Thyroid gland (tissue), 4 donors: ENCODE results near the gene XRN2. TPM values are rescaled to one million over a fixed set of nuclear protein-coding genes. Genes with fewer than 3 reads are reported as not detected.

Experiments used
- DNase-seq, 2 donors: peaks; one replicate each; pipeline ENCODE4 v3.0.0-alpha.2; 2019
- H3K27ac ChIP-seq, 3 donors: fragments of 200-600 bp; sonication (generic); 1 replicate in 2 of 3; 2 replicates in 1 of 3; pipeline ENCODE4 v1.5.1; 2016 to 2019; ENCODE audit warnings: mild to moderate bottlenecking in 1 of 3, moderate library complexity in 1 of 3
- H3K27me3 ChIP-seq: fragments of 200-600 bp; sonication (generic); one replicate; pipeline ENCODE4 v1.5.1; 2019
- H3K36me3 ChIP-seq, 2 donors: fragments of 200-600 bp; sonication (generic); one replicate each; pipeline ENCODE4 v1.5.1; 2016 to 2019
- H3K4me1 ChIP-seq, 2 donors: fragments of 200-600 bp; sonication (generic); one replicate each; pipeline ENCODE4 v1.5.1; 2017 to 2019
- H3K4me3 ChIP-seq, 3 donors: fragments of 200-600 bp; sonication (generic); replicated peaks in 1 of 3; 1 replicate in 2 of 3; 2 replicates in 1 of 3; pipeline ENCODE4 v1.5.1; 2016; ENCODE audit warnings: mild to moderate bottlenecking in 1 of 3
- H3K9me3 ChIP-seq: fragments of 200-600 bp; sonication (generic); one replicate; pipeline ENCODE4 v1.5.1; 2017
- CTCF ChIP-seq, 6 experiments: fragments of 200-600 bp in 3 of 6; fragments of 450-650 bp in 3 of 6; sonication (generic) in 3 of 6; IDR thresholded peaks; one replicate each; pipeline ENCODE4 v1.5.1; 2016 to 2019; ENCODE audit warnings: antibody characterized with exemption in 6 of 6, mild to moderate bottlenecking in 2 of 6, inconsistent platforms in 1 of 6, moderate library complexity in 1 of 6
- POLR2A ChIP-seq, 2 donors: fragments of 450-650 bp; IDR thresholded peaks; one replicate each; pipeline ENCODE4 v1.6.1; 2017; ENCODE audit warnings: antibody characterized with exemption in 2 of 2, mild to moderate bottlenecking in 2 of 2, moderate library complexity in 1 of 2
- WGBS, 2 donors: methylation state at CpG; one replicate each; pipeline ENCODE4 v1.1.5; 2017; 5-methylcytosine and 5-hydroxymethylcytosine counted together
- intact Hi-C: fragments of 100-400 bp; cut with DNase I; formaldehyde crosslinking; loops from one replicate; pipeline ENCODE4 v1.15.1; 2023
- total RNA-seq, 4 donors: library from RNA; depleted of rRNA; stranded (reverse); fragments of >200 nt; gene quantifications; one replicate each; pipeline ENCODE4 v1.2.3, GENCODE V29; 2016

The XRN2 gene
- total RNA-seq, 4 donors from 2014 or later = 76.7 to 87.5 (median 80.1) TPM

GRCh38 chr20:21355981-21356380 lies 52.9 kb downstream of the XRN2 start:
- TF ChIP-seq CTCF (IDR thresholded peaks at IDR 0.05) (no peak), POLR2A (IDR thresholded peaks at IDR 0.05) (no peak)
- intact Hi-C loops = no loop called here
- Histone ChIP-seq H3K4me3 (no peak overlapping the region), H3K4me1 (peaks cover 3 to 4% of the 10 kb centered on the region in 2 donors), H3K36me3 (peaks cover 9 to 22% of the 10 kb centered on the region in 2 donors), H3K27me3 (no peaks in the 10 kb centered on the region), H3K27ac (no peak overlapping the region), H3K9me3 (no peaks in the 10 kb centered on the region)
- no peak for DNase-seq
- 49 to 53% methylated on average over 1 of the region's 1 CpG for WGBS, 2 donors

- intact Hi-C loops = no loop called here
- no peak overlapping the region for H3K4me3 ChIP-seq
- DNase-seq = no peak
- peaks cover 9 to 22% of the 10 kb centered on the region in 2 donors for H3K36me3 ChIP-seq
- peaks cover 3 to 8% of the 10 kb centered on the region in 2 donors for H3K4me1 ChIP-seq
- H3K27me3 ChIP-seq = no peaks in the 10 kb centered on the region
- H3K9me3 ChIP-seq = no peaks in the 10 kb centered on the region
- H3K27ac ChIP-seq = no peak overlapping the region
- TF ChIP-seq POLR2A (IDR thresholded peaks at IDR 0.05) (no peak), CTCF (IDR thresholded peaks at IDR 0.05) (no peak)
Measured at GRCh38 chr20:21356386-21356785, 53.3 kb downstream of the XRN2 start.

DNA sequence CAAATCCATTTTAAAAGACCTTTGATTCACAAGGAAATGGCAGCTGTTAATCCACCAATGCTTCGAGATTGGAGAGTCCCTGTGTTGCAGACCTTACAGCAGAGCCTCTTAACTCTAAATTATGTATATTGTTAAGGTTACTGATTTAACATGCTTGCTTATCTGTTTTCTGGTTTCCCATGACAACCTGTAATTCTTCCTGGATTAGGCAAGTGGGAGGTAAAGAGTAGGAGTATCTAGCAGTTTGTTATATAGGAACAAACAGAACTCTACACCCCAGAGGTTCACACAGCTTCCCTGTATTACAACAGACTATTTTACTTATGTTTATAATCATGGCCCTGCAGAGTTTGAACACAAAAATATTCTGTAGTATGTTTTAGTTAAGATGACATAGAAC lies 54.7 kb downstream of the XRN2 start:
- DNase-seq = no peak
- H3K9me3 ChIP-seq = no peaks in the 10 kb centered on the region
- peaks cover 11 to 22% of the 10 kb centered on the region in 2 donors for H3K36me3 ChIP-seq
- WGBS, 2 donors = 72 to 93% methylated on average over 1 of the region's 1 CpG
- TF ChIP-seq CTCF (IDR thresholded peaks at IDR 0.05) (no peak), POLR2A (IDR thresholded peaks at IDR 0.05) (no peak)
- no peak overlapping the region for H3K27ac ChIP-seq
- H3K4me1 ChIP-seq = peaks cover 3 to 11% of the 10 kb centered on the region in 2 donors
- no peaks in the 10 kb centered on the region for H3K27me3 ChIP-seq
- intact Hi-C loops = no loop called here
- H3K4me3 ChIP-seq = no peak overlapping the region

GRCh38 chr20:21358737-21359136 lies 55.6 kb downstream of the XRN2 start:
- H3K36me3 ChIP-seq = peaks cover 15 to 22% of the 10 kb centered on the region in 2 donors
- TF ChIP-seq CTCF (IDR thresholded peaks at IDR 0.05) (no peak), POLR2A (IDR thresholded peaks at IDR 0.05) (no peak)
- no peaks in the 10 kb centered on the region for H3K27me3 ChIP-seq
- no peak overlapping the region for H3K27ac ChIP-seq
- peaks cover 3 to 11% of the 10 kb centered on the region in 2 donors for H3K4me1 ChIP-seq
- H3K4me3 ChIP-seq = no peak overlapping the region
- intact Hi-C loops = no loop called here
- no peaks in the 10 kb centered on the region for H3K9me3 ChIP-seq
- no peak for DNase-seq
- WGBS, 2 donors = 87 to 92% methylated on average over 5 of the region's 5 CpGs

DNA sequence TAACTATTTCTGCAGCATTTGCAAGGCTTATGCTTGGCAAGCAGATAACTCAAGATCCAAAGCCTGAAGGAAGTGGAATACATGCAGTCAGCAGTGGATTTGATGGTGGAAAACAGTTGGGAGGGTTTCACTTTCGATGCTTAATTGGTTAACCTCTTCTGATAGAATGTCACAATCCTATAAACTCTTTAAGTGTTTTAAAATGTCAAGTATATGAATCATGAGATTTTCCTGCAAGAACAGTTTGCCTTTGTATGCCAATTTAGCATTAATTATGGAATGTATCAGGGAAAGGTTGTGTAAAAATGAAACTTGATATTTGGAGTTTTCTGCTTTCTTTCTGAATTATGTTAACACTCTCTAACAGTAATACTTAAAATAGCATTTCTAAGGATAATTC lies 57.6 kb downstream of the XRN2 start:
- no peak for TF ChIP-seq POLR2A (IDR thresholded peaks at IDR 0.05)
- Histone ChIP-seq H3K27ac (no peak overlapping the region), H3K4me1 (peaks cover 3 to 11% of the 10 kb centered on the region in 2 donors), H3K36me3 (peaks cover 15 to 16% of the 10 kb centered on the region in 2 donors), H3K4me3 (no peak overlapping the region), H3K9me3 (no peaks in the 10 kb centered on the region), H3K27me3 (no peaks in the 10 kb centered on the region)
- no peak for DNase-seq
- 86 to 90% methylated on average over 1 of the region's 1 CpG for WGBS, 2 donors
- intact Hi-C loops = no loop called here

GRCh38 chr20:21361266-21361665 lies 58.1 kb downstream of the XRN2 start:
- TF ChIP-seq CTCF (IDR thresholded peaks at IDR 0.05) (no peak), POLR2A (IDR thresholded peaks at IDR 0.05) (no peak)
- 68 to 80% methylated on average over 2 of the region's 2 CpGs for WGBS, 2 donors
- Histone ChIP-seq H3K9me3 (no peaks in the 10 kb centered on the region), H3K27ac (no peak overlapping the region), H3K4me1 (peaks cover 3 to 11% of the 10 kb centered on the region in 2 donors), H3K36me3 (peaks cover 12 to 15% of the 10 kb centered on the region in 2 donors), H3K4me3 (no peak overlapping the region), H3K27me3 (no peaks in the 10 kb centered on the region)
- no peak for DNase-seq
- intact Hi-C loops = no loop called here
